D721Med (cell line): Measurements from ENCODE around the gene TPST2.

Experiments used
- DNase-seq: peaks from one replicate; pipeline ENCODE4 v3.0.0; 2011; ENCODE audit warnings: low spot score; ENCODE audit not compliant: insufficient read length
- FAIRE-seq: peaks from 2 replicates; lab custom pipeline; 2011; peaks lifted over from hg19 to GRCh38; lab: Jason Lieb, UNC
- TF ChIP-seq, protein P1 (sequence below): IDR thresholded peaks from 2 replicates; pipeline ENCODE4 v1.5.1; 2012; ENCODE audit warnings: mild to moderate bottlenecking, control low read depth; ENCODE audit not compliant: insufficient read depth; ENCODE audit errors: missing control alignments

The TPST2 gene

DNA sequence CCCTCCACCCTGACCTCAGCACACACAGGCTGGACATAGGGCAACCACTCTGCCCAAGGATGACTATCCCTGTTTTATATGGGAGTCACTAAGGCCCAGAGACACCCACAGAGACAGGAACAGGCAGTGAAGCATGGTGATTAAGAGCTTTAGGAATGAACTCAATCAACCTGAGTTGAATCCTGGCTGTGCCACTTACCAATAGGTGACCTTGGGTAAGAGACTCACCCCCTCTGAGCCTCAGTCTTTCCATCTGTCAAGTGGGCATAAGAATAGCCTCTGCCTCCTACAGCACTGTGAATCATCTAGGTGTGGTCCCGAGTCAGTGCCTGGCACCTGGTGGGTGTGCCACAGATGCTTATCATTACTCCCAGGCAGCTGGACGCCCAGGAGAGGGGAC is 21.1 kb upstream of the TPST2 start:
- TF ChIP-seq, protein P1, sequence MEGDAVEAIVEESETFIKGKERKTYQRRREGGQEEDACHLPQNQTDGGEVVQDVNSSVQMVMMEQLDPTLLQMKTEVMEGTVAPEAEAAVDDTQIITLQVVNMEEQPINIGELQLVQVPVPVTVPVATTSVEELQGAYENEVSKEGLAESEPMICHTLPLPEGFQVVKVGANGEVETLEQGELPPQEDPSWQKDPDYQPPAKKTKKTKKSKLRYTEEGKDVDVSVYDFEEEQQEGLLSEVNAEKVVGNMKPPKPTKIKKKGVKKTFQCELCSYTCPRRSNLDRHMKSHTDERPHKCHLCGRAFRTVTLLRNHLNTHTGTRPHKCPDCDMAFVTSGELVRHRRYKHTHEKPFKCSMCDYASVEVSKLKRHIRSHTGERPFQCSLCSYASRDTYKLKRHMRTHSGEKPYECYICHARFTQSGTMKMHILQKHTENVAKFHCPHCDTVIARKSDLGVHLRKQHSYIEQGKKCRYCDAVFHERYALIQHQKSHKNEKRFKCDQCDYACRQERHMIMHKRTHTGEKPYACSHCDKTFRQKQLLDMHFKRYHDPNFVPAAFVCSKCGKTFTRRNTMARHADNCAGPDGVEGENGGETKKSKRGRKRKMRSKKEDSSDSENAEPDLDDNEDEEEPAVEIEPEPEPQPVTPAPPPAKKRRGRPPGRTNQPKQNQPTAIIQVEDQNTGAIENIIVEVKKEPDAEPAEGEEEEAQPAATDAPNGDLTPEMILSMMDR: no peak
- no peak for FAIRE-seq

GRCh38 chr22:26610072-26610958 is 20.4 kb upstream of the TPST2 start:
- no peak for DNase-seq
- FAIRE-seq: no peak
- TF ChIP-seq, protein P1: no peak

More for the DNA sequence above, 21.1 kb upstream of the TPST2 start:
- DNase-seq: no peak

GRCh38 chr22:26609287-26609686 is 19.4 kb upstream of the TPST2 start:
- no peak for DNase-seq
- TF ChIP-seq, protein P1: no peak
- no peak for FAIRE-seq

- no peak for DNase-seq
- FAIRE-seq: no peak
- TF ChIP-seq, protein P1: no peak
Measured at GRCh38 chr22:26608129-26608528, 18.2 kb upstream of the TPST2 start.

- no peak for FAIRE-seq
- no peak for DNase-seq
- TF ChIP-seq, protein P1: no peak
Measured at GRCh38 chr22:26606611-26607010, 16.7 kb upstream of the TPST2 start.

DNA sequence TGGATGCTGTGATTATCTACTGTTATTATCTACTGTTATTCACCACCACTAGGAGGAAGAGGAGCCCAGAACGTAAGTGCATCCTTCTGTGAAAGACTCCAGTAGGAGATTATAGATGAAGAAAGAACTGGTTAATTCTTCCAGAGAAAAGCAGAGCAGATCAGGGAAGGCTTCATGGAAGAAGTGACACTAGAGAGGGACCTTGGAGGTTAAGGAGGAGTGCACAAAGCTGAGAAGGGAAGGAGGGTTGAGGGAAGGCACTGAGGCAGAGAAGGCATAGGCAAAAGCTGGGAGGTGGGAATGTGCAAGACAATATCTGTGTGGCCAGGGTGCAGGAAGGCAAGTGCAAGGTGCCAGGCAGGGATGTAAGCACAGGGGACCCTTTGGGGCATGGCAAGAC is 14.4 kb upstream of the TPST2 start:
- DNase-seq: no peak
- FAIRE-seq: no peak
- TF ChIP-seq, protein P1: no peak

GRCh38 chr22:26602127-26602526 is 12.2 kb upstream of the TPST2 start:
- FAIRE-seq (no peak), DNase-seq (no peak)
- TF ChIP-seq, protein P1: no peak
